HG03175 (cell line): ENCODE data around the gene ASCL2.

Source experiments
- ATAC-seq: cut with Tn5 transposase; IDR thresholded peaks from one replicate; pipeline ENCODE4 v1.9.1; 2021; ENCODE audit warnings: mild to moderate bottlenecking, moderate library complexity; ENCODE audit not compliant: unreplicated experiment

Gene ASCL2

GRCh38 chr11:2263071-2263565 is 7.3 kb downstream of the ASCL2 start:
- ATAC-seq, result no peak

GRCh38 chr11:2262301-2263070 is 7.9 kb downstream of the ASCL2 start:
- no peak for ATAC-seq

- ATAC-seq, result no peak
Measured at GRCh38 chr11:2261436-2262230, 8.8 kb downstream of the ASCL2 start.

- ATAC-seq, result no peak
Measured at GRCh38 chr11:2260491-2261364, 9.7 kb downstream of the ASCL2 start.

- no peak for ATAC-seq
Measured at GRCh38 chr11:2259897-2260451, 10.4 kb downstream of the ASCL2 start.

- ATAC-seq, result no peak
Measured at GRCh38 chr11:2259466-2259830, 10.9 kb downstream of the ASCL2 start.

GRCh38 chr11:2258501-2259465 is 11.6 kb downstream of the ASCL2 start:
- ATAC-seq, result no peak

GRCh38 chr11:2256951-2257700 is 13.3 kb downstream of the ASCL2 start:
- no peak for ATAC-seq

GRCh38 chr11:2256293-2256913 is 14.0 kb downstream of the ASCL2 start:
- no peak for ATAC-seq

GRCh38 chr11:2252018-2252417 is 18.4 kb downstream of the ASCL2 start:
- no peak for ATAC-seq

GRCh38 chr11:2251138-2251537 is 19.2 kb downstream of the ASCL2 start:
- ATAC-seq, result no peak

- no peak for ATAC-seq
Measured at GRCh38 chr11:2250485-2250884, 19.9 kb downstream of the ASCL2 start.

GRCh38 chr11:2250041-2250440 is 20.3 kb downstream of the ASCL2 start:
- ATAC-seq, result no peak

- ATAC-seq, result no peak
Measured at GRCh38 chr11:2249189-2249916, 21.0 kb downstream of the ASCL2 start.

- ATAC-seq, result no peak
Measured at GRCh38 chr11:2248762-2249161, 21.6 kb downstream of the ASCL2 start.

GRCh38 chr11:2248242-2248641 is 22.1 kb downstream of the ASCL2 start:
- ATAC-seq, result no peak

GRCh38 chr11:2247496-2247895 is 22.9 kb downstream of the ASCL2 start:
- no peak for ATAC-seq

- ATAC-seq, result no peak
Measured at GRCh38 chr11:2240834-2241233, 29.6 kb downstream of the ASCL2 start.
